SHP77 (cell line): ENCODE measurements around the gene CFAP251.
"Not testable (repeated sequence)": the region's sequence is repeated elsewhere in the genome, so short reads cannot be mapped to it uniquely, and the experiment has no call there.

Source experiments
- DNase-seq, 2 experiments: peaks; one replicate each; lab custom pipeline; 2025; lab: John Stamatoyannopoulos, UW

CFAP251 gene

GRCh38 chr12:122029620-122030423 lies 111.4 kb downstream of the CFAP251 start:
- no peak for DNase-seq

- DNase-seq: no peak
These were observed 112.1 kb downstream of the CFAP251 start for GRCh38 chr12:122030424-122031035.

GRCh38 chr12:122031342-122032216 lies 113.2 kb downstream of the CFAP251 start:
- no peak for DNase-seq

- no peak for DNase-seq
These were observed 114.2 kb downstream of the CFAP251 start for GRCh38 chr12:122032580-122032979.

- DNase-seq: no peak
These were observed 116.9 kb downstream of the CFAP251 start for GRCh38 chr12:122035292-122035691.

GRCh38 chr12:122036153-122036552 lies 117.8 kb downstream of the CFAP251 start:
- DNase-seq: no peak

- no peak for DNase-seq
These were observed 122.4 kb downstream of the CFAP251 start for GRCh38 chr12:122040579-122041386.

- not testable (repeated sequence) for DNase-seq
These were observed 123.1 kb downstream of the CFAP251 start for GRCh38 chr12:122041458-122041857.

- no peak for DNase-seq
These were observed 124.5 kb downstream of the CFAP251 start for GRCh38 chr12:122042910-122043309.

GRCh38 chr12:122043476-122043875 lies 125.1 kb downstream of the CFAP251 start:
- DNase-seq: no peak

- DNase-seq: no peak
These were observed 126.9 kb downstream of the CFAP251 start for GRCh38 chr12:122045262-122045661.

GRCh38 chr12:122046145-122046544 lies 127.8 kb downstream of the CFAP251 start:
- DNase-seq: no peak

- DNase-seq: no peak
These were observed 129.8 kb downstream of the CFAP251 start for GRCh38 chr12:122048151-122048550.

GRCh38 chr12:122049827-122050226 lies 131.4 kb downstream of the CFAP251 start:
- DNase-seq: no peak

- no peak for DNase-seq
These were observed 132.3 kb downstream of the CFAP251 start for GRCh38 chr12:122050706-122051105.

- no peak for DNase-seq
These were observed 133.0 kb downstream of the CFAP251 start for GRCh38 chr12:122051231-122051876.

GRCh38 chr12:122052285-122052684 lies 133.9 kb downstream of the CFAP251 start:
- DNase-seq: no peak
